Measurements from ENCODE around the gene TBCEL.

DNA sequence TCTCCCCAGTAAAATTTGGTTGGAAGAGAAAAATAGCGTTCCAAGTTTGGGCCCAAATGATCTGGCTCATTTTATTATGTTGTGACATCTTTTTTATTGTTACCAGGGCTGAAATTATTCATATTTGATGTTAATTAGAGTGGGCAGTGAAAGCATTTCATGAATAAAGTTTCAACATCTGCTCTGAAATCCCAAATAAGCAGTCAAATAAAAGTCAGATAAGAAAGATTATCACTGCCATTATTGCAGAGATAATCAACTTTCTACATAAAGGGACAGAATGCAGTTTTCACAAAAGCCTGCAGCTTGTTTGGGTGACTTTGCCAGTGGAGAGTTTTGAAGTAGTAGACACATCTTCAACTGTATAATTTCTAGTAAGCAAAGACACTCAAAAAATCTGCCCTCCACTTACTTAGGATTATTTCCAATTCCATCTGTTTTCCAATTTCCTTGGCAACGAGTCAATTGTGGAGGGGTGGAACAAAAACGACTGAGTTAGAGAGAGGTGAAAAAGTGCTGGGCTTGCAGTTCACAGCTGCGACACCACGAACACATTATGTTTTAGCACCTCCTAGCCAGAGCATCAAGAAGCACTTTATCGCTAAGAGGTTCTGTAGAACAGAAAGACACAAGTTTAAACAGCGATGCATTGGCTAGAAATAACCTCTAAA lies 86.1 kb downstream of the TBCEL start:
- TF ChIP-seq, protein P1, sequence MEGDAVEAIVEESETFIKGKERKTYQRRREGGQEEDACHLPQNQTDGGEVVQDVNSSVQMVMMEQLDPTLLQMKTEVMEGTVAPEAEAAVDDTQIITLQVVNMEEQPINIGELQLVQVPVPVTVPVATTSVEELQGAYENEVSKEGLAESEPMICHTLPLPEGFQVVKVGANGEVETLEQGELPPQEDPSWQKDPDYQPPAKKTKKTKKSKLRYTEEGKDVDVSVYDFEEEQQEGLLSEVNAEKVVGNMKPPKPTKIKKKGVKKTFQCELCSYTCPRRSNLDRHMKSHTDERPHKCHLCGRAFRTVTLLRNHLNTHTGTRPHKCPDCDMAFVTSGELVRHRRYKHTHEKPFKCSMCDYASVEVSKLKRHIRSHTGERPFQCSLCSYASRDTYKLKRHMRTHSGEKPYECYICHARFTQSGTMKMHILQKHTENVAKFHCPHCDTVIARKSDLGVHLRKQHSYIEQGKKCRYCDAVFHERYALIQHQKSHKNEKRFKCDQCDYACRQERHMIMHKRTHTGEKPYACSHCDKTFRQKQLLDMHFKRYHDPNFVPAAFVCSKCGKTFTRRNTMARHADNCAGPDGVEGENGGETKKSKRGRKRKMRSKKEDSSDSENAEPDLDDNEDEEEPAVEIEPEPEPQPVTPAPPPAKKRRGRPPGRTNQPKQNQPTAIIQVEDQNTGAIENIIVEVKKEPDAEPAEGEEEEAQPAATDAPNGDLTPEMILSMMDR (IDR thresholded peaks at IDR 0.05): no peak
- TF ChIP-seq POLR2A (IDR thresholded peaks at IDR 0.05): no peak
